Measurements from ENCODE around the gene MIP. TPM values are rescaled to one million over a fixed set of nuclear protein-coding genes. Genes with fewer than 3 reads are reported as not detected.
"Not testable (repeated sequence)": the region's sequence is repeated elsewhere in the genome, so short reads cannot be mapped to it uniquely, and the experiment has no call there.

Gene MIP
- total RNA-seq, 1 donor from 2014 or later = not detected

DNA sequence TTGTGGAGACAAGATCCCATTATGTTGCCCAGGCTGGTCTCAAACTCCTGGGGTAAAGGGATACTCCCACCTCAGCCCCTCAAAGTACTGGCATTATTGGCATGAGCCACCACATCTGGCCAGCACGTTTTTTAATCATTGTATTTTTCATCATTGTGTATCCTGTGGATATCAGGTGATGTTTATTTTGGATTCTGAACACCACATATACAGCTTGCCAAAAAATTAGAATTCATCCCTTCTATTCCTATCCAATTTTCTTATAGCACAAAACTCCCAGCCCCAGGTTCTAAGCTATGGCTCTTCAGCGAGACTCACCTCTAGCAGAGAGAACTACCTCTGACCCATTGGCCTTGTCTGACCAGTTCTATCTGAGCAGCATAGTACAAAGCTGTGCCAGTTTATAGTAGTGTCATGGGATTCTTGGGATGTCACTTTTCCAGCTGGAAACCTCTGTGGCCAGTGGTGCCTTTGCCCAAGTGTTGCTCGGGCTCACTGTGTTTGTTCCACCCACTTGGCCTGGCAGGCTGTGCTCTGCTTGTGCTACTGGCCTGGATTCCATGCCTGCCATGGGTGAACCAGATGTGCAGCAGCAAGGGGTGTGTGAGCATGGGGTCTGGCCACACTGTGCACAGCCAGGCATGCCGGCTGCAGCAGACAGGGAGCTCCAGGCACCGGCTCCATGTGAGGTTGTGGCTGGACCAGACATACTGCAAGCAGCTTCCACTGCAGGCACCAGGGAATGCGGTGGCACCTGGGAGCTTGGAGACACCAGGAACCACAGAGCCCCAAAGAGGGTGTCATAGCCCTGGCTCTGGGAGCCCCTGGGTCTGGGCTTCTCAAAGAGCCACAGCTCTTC lies 42.4 kb downstream of the MIP start:
- intact Hi-C loops (cut with micrococcal nuclease) = loop anchor here (1.0 kb wide), 1 partner anchor 55 kb away; no protein-coding TSS in a partner anchor

DNA sequence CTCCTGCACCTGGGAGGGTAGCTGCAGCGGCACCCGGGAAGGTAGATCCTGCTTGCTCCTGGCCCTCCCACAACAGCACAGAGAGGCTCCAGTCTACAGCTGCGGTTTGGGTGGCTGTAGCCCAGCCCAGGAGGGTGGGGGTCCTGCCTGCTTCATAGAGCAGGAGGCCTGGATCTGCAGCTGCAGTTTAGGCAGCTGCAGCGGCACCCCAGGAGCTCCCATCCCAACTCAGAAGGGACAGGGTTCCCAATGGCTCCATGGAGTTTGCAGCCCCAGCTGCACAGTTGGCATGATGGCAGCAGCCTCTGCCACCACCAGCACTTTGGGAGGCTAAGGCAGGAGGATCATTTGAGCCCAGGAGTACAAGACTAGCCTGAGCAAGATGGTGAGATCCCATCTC lies 43.7 kb downstream of the MIP start:
- intact Hi-C loops (cut with micrococcal nuclease) = loop anchor here (1.0 kb wide), 1 partner anchor 53 kb away; no protein-coding TSS in a partner anchor

DNA sequence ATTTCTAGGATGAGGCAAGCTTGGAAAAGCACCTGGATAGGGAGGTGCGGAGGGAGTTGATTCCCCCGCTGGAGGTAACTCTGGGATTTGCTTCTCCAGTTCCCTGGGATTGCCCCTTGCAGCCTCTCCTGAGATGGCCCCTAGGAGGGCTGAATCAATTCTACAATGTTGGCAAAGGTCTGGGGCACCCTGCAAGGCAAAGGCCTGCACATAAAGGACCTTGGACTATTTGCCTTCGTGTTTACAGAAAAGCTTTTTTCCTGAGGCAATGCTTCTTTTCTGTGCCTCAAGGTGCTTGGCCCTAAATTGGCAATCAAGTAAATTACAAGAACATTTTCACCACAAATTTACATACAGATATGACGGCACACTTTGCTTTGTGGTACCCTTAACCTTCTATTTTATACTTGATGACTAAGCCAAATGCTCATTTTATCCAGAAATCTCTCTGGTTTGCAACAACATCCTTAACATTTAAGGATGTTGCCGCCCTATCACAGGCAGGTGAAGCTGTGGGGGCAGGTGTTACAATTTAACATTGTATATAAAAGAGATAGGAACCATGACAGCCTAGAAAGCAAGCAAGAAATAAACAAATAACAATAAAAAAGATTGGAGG lies 45.5 kb downstream of the MIP start:
- intact Hi-C loops (cut with micrococcal nuclease) = no loop called here

DNA sequence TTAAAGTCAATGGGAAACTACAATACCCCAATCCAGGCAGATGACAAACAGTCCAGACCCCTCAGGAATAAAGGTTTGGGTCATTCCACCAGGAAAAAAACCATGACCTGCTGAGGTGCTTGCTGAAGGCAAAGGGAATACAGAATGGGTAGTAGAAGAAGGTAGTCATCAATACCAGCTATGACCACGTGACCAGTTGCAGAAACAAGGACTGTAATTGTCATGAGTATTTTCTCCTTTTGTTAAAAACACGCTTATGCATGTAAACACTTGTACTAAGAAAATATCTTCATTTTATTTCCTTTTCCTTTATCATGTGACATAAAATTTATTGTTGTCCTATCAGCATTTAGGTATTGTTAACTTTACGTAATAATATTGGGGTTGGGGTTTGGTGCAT lies 50.2 kb downstream of the MIP start:
- intact Hi-C loops (cut with micrococcal nuclease) = not testable (repeated sequence)

DNA sequence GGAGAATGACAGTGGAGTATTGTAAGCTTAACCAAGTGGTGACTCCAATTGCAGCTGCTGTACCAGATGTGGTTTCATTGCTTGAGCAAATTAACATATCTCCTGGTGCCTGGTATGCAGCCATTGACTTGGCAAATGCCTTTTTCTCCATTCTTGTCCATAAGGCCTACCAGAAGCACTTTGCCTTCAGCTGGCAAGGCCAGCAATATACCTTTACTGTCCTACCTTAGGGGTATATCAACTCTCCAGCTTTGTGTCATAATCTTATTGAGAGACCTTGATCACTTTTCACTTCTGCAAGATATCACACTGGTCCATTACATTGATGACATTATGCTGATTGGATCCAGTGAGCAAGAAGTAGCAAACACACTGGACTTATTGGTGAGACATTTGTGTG lies 52.8 kb downstream of the MIP start:
- intact Hi-C loops (cut with micrococcal nuclease) = not testable (repeated sequence)

DNA sequence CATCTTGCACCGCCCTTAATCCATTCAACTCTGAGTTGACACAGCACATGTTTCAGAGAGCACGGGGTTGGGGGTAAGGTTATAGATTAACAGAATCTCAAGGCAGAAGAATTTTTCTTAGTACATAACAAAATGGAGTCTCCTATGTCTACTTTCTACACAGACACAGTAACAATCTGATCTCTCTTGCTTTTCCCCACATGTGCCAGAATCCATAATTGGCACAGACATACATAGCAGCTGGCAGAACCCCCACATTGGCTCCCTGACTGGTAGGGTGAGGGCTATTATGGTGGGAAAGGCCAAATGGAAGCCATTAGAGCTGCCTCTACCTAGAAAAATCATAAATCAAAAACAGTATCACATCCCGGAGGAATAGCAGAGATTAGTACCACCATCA lies 53.3 kb downstream of the MIP start:
- intact Hi-C loops (cut with micrococcal nuclease) = not testable (repeated sequence)

Other genes with a start within 250 kb of the MIP start
- 37.8 and 40.7 TPM in 2 replicates for gene RNF41, start 232.7 kb downstream of the MIP start, total RNA-seq
- gene NABP2, start 230.3 kb downstream of the MIP start, total RNA-seq = 62.1 and 66.5 TPM in 2 replicates
- 1.1 and 1.9 TPM in 2 replicates for gene SLC39A5, start 224.6 kb downstream of the MIP start, total RNA-seq
- gene ANKRD52, start 196.3 kb downstream of the MIP start, total RNA-seq = 57.8 and 74.9 TPM in 2 replicates
- 17.9 and 19.9 TPM in 2 replicates for gene COQ10A, start 187.7 kb downstream of the MIP start, total RNA-seq
- gene CS, start 154.3 kb downstream of the MIP start, total RNA-seq = 255 and 262 TPM in 2 replicates
- gene CNPY2, start 138.7 kb downstream of the MIP start, total RNA-seq = 141 and 153 TPM in 2 replicates
- 32.7 and 44.2 TPM in 2 replicates for gene PAN2, start 120.7 kb downstream of the MIP start, total RNA-seq
- gene IL23A, start 115.8 kb downstream of the MIP start, total RNA-seq = 31.6 and 32.8 TPM in 2 replicates
- 239 and 243 TPM in 2 replicates for gene STAT2, start 94.5 kb downstream of the MIP start, total RNA-seq
- not detected in 2 replicates for gene APOF, start 91.8 kb downstream of the MIP start, total RNA-seq
- 37.6 and 40.5 TPM in 2 replicates for gene TIMELESS, start 5.2 kb downstream of the MIP start, total RNA-seq
- 4.6 and 4.8 TPM in 2 replicates for gene SPRYD4, start 13.9 kb upstream of the MIP start, total RNA-seq
- 0.63 and 1.2 TPM in 2 replicates for gene GLS2, start 33.5 kb upstream of the MIP start, total RNA-seq
- 5.3 and 5.6 TPM in 2 replicates for gene RBMS2, start 67.2 kb upstream of the MIP start, total RNA-seq
- gene BAZ2A, start 175.7 kb upstream of the MIP start, total RNA-seq = 123 and 124 TPM in 2 replicates
- 470 and 475 TPM in 2 replicates for gene ATP5F1B, start 191.3 kb upstream of the MIP start, total RNA-seq
- gene PTGES3, start 233.6 kb upstream of the MIP start, total RNA-seq = 190 and 195 TPM in 2 replicates